Endothelial cell of umbilical vein (primary cell): Measurements from ENCODE around the gene DUT. TPM values are rescaled to one million over a fixed set of nuclear protein-coding genes. Genes with fewer than 3 reads are reported as not detected.

Experiments used
- BruUV-seq: library from RNA; stranded (reverse); fragments of 400-500 nt; replicated peaks from 2 replicates; lab custom pipeline; 2021; lab: Mats Ljungman, UMichigan
- CTCF ChIA-PET: fragments of 300-600, 350-600 bp; sonication (Branson Sonifier 250); formaldehyde crosslinking; loops from one replicate; lab custom pipeline; 2021; ENCODE audit warnings: antibody characterized with exemption, inconsistent platforms; lab: Charles Lee
- POLR2A ChIA-PET: fragments of 300-600, 350-600 bp; sonication (Branson Sonifier 250); formaldehyde crosslinking; loops from one replicate; lab custom pipeline; 2021; ENCODE audit warnings: antibody characterized with exemption, inconsistent platforms; lab: Charles Lee
- DNase-seq: peaks from one replicate; pipeline ENCODE4 v3.0.0-alpha.2; 2011; ENCODE audit warnings: low read depth, low spot score
- FAIRE-seq: peaks from 2 replicates; lab custom pipeline; 2011; peaks lifted over from hg19 to GRCh38; lab: Jason Lieb, UNC
- H2AFZ ChIP-seq: 2 replicates; pipeline ENCODE4 v1.6.0; 2012; ENCODE audit warnings: low read depth, low read length, control low read depth, inconsistent platforms
- H3K27ac ChIP-seq: 2 replicates; pipeline ENCODE4 v1.5.1; 2011; ENCODE audit warnings: low read depth, mild to moderate bottlenecking, control low read depth, low read length, moderate library complexity; ENCODE audit not compliant: insufficient read depth
- H3K27me3 ChIP-seq, 2 experiments: 2 replicates each; pipeline versions ENCODE4 v1.6.0 to v1.6.1; 2011; ENCODE audit warnings: low read length in 2 of 2, mixed read lengths in 1 of 2; ENCODE audit not compliant: control insufficient read depth in 2 of 2, insufficient read depth in 2 of 2
- H3K36me3 ChIP-seq, 2 experiments: 2 replicates in 1 of 2; 3 replicates in 1 of 2; pipeline ENCODE4 v1.5.1; 2011; ENCODE audit warnings: low read length in 2 of 2, mild to moderate bottlenecking in 1 of 2, moderate library complexity in 1 of 2; ENCODE audit not compliant: control insufficient read depth in 2 of 2, insufficient read depth in 2 of 2; ENCODE audit errors: extremely low read depth in 1 of 2
- H3K4me1 ChIP-seq: 3 replicates; pipeline ENCODE4 v1.5.1; 2011; ENCODE audit warnings: mild to moderate bottlenecking, low read length; ENCODE audit not compliant: control insufficient read depth, insufficient read depth; ENCODE audit errors: extremely low read depth
- H3K4me2 ChIP-seq: 2 replicates; pipeline ENCODE4 v1.6.1; 2011; ENCODE audit warnings: low read length, control low read depth, mixed read lengths; ENCODE audit not compliant: insufficient read depth
- H3K4me3 ChIP-seq, 3 experiments: fragments of 200-600 bp in 1 of 3; sonication (generic), shearing (Covaris generic) in 1 of 3; replicated peaks in 1 of 3; 2 replicates each; pipeline ENCODE4 v1.5.1; 2011 to 2016; ENCODE audit warnings: control low read depth in 3 of 3, low read length in 3 of 3, mild to moderate bottlenecking in 2 of 3, inconsistent platforms in 1 of 3, low read depth in 1 of 3, moderate library complexity in 1 of 3; ENCODE audit not compliant: insufficient read depth in 1 of 3
- H3K79me2 ChIP-seq: 2 replicates; pipeline ENCODE4 v1.6.0; 2012; ENCODE audit warnings: low read length, inconsistent platforms; ENCODE audit not compliant: control insufficient read depth, insufficient read depth
- H3K9ac ChIP-seq: replicated peaks from 2 replicates; pipeline ENCODE3; 2011; ENCODE audit warnings: low read length, control low read depth; ENCODE audit not compliant: insufficient read depth; ENCODE audit errors: extremely low read depth
- H3K9me1 ChIP-seq: replicated peaks from 3 replicates; pipeline ENCODE4 v1.6.0; 2011; ENCODE audit warnings: mild to moderate bottlenecking, low read length; ENCODE audit not compliant: control insufficient read depth, insufficient read depth; ENCODE audit errors: extremely low read depth
- H3K9me3 ChIP-seq: replicated peaks from 2 replicates; pipeline ENCODE4 v1.5.1; 2012; ENCODE audit warnings: low read length, inconsistent platforms; ENCODE audit not compliant: control insufficient read depth, insufficient read depth
- H4K20me1 ChIP-seq: replicated peaks from 2 replicates; pipeline ENCODE3; 2011; ENCODE audit warnings: mild to moderate bottlenecking, low read length; ENCODE audit not compliant: control insufficient read depth, insufficient read depth; ENCODE audit errors: extremely low read depth
- EZH2 ChIP-seq: IDR thresholded peaks from 2 replicates; pipeline ENCODE4 v1.6.1; 2012; ENCODE audit warnings: borderline replicate concordance, low read depth, mild to moderate bottlenecking, moderate library complexity, low read length, inconsistent platforms; ENCODE audit not compliant: severe bottlenecking
- FOS ChIP-seq: IDR thresholded peaks from 2 replicates; pipeline ENCODE4 v1.6.1; 2011; ENCODE audit warnings: mild to moderate bottlenecking, low read length, moderate library complexity, borderline replicate concordance; ENCODE audit not compliant: insufficient read depth
- GATA2 ChIP-seq: IDR thresholded peaks from 2 replicates; pipeline ENCODE4 v1.7.0; 2011; ENCODE audit warnings: low read depth, mild to moderate bottlenecking, moderate library complexity, mixed read lengths, low read length; ENCODE audit not compliant: insufficient read length, insufficient read depth
- JUN ChIP-seq: IDR thresholded peaks from 2 replicates; pipeline ENCODE4 v1.6.1; 2011; ENCODE audit warnings: borderline replicate concordance, low read depth; ENCODE audit not compliant: insufficient read length, insufficient read depth
- MYC ChIP-seq: IDR thresholded peaks from one replicate; pipeline ENCODE4 v1.6.1; 2011; ENCODE audit warnings: mild to moderate bottlenecking, low read depth, low read length
- POLR2A ChIP-seq: IDR thresholded peaks from 2 replicates; pipeline ENCODE4 v1.6.1; 2012; ENCODE audit warnings: low read depth, mild to moderate bottlenecking, control low read depth, low read length
- POLR2AphosphoS5 ChIP-seq: IDR thresholded peaks from 2 replicates; pipeline ENCODE4 v1.6.1; 2012; ENCODE audit warnings: low read depth, mild to moderate bottlenecking, control low read depth, low read length, moderate library complexity; ENCODE audit not compliant: insufficient read depth
- dilution Hi-C: fragments of 300-500 bp; cut with MboI; formaldehyde crosslinking; loops from one replicate; pipeline ENCODE4 v1.15.0; 2019; ENCODE audit warnings: low sequenced_read_pairs; ENCODE audit not compliant: extremely low pct_ligation_motif_present
- intact Hi-C: fragments of 100-400 bp; cut with micrococcal nuclease; formaldehyde crosslinking; loops from one replicate; pipeline ENCODE4 v1.10.0; 2022
- polyA plus RNA-seq, 4 experiments: library from polyadenylated mRNA; depleted of rRNA in 3 of 4; stranded (reverse) in 3 of 4; unstranded in 1 of 4; fragments of >200 nt; gene quantifications; 2 replicates each; pipeline versions ENCODE4 v1.2.1 to v1.2.3, GENCODE V29; 2011 to 2012; ENCODE audit warnings: missing spikeins in 1 of 4
- total RNA-seq: library from RNA; stranded (reverse); gene quantifications from 2 replicates; pipeline ENCODE4 v1.2.3, GENCODE V29; 2021
- TF ChIP-seq, protein P1 (sequence below): IDR thresholded peaks from 2 replicates; pipeline ENCODE4 v1.6.1; 2011; ENCODE audit not compliant: insufficient read depth, insufficient read length
- TF ChIP-seq, protein P2 (sequence below), 2 donors: IDR thresholded peaks; 1 replicate in 1 of 2; 2 replicates in 1 of 2; pipeline ENCODE4 v1.5.1; 2011; ENCODE audit warnings: low read length in 2 of 2, mild to moderate bottlenecking in 2 of 2, moderate library complexity in 2 of 2, control low read depth in 1 of 2, inconsistent platforms in 1 of 2, low read depth in 1 of 2; ENCODE audit not compliant: insufficient read depth in 1 of 2; ENCODE audit errors: extremely low read depth in 1 of 2

The DUT gene
- total and polyA plus RNA-seq, 2 donors (not counting 3 experiments of a cell fraction or from before 2014, with no cell fraction given) = 59.9 to 135 TPM

DNA sequence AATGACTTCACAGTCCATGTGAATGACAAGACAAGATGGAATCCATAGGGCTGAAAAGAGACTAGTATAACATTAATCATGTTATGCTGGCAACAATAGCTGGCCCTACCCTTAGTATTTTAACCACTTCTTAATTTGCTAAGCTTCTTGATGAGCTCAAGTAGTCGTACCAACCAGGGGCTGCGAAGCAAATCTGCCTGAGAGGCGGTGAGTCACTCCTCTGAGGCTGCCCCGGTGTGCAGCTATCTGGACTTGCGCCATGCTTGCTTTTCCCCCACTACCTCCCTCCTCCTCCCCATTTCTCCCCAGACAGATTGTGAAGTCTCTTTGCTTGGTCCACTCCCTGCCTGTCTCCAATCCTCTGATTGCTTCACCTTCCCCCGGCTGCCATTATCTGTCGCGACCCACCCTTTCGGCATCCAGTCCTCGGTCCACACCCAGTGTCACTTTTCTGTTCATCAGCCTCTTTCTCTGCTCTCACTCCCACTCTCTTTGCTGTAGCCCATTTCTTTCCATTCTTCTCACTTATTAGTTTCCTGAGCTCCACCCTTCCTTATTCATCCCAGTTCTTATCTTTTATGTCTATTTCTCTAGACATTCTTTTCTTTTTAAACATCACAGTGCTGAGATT lies 42.7 kb downstream of the DUT start:
- H3K36me3 ChIP-seq = no peaks in the 10 kb centered on the region
- peaks cover 10% of the 10 kb centered on the region for H3K4me1 ChIP-seq
- H3K27me3 ChIP-seq = no peaks in the 10 kb centered on the region
- H3K9me1 ChIP-seq = no peaks in the 10 kb centered on the region
- peak overlapping the region; percentile 82 for H3K4me2 ChIP-seq
- DNase-seq = peak; percentile 84
- H3K4me3 ChIP-seq = peak overlapping the region in 2 of 3 experiments; percentile 22 to 40
- TF ChIP-seq EZH2 = no peak
- no peak for TF ChIP-seq POLR2A
- TF ChIP-seq, protein P1, sequence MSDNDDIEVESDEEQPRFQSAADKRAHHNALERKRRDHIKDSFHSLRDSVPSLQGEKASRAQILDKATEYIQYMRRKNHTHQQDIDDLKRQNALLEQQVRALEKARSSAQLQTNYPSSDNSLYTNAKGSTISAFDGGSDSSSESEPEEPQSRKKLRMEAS = no peak
- TF ChIP-seq POLR2AphosphoS5 = no peak
- TF ChIP-seq MYC = no peak
- no peak for TF ChIP-seq GATA2
- TF ChIP-seq JUN = peak; percentile 36
- TF ChIP-seq FOS = peak; percentile 64
- TF ChIP-seq, protein P2, sequence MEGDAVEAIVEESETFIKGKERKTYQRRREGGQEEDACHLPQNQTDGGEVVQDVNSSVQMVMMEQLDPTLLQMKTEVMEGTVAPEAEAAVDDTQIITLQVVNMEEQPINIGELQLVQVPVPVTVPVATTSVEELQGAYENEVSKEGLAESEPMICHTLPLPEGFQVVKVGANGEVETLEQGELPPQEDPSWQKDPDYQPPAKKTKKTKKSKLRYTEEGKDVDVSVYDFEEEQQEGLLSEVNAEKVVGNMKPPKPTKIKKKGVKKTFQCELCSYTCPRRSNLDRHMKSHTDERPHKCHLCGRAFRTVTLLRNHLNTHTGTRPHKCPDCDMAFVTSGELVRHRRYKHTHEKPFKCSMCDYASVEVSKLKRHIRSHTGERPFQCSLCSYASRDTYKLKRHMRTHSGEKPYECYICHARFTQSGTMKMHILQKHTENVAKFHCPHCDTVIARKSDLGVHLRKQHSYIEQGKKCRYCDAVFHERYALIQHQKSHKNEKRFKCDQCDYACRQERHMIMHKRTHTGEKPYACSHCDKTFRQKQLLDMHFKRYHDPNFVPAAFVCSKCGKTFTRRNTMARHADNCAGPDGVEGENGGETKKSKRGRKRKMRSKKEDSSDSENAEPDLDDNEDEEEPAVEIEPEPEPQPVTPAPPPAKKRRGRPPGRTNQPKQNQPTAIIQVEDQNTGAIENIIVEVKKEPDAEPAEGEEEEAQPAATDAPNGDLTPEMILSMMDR (IDR thresholded peaks at IDR 0.05; ENCODE audit: extremely low read depth in 1 of 2, insufficient read depth in 1 of 2, low read depth in 1 of 2, low read length in 2 of 2) = no peak
- peak; percentile 92 for FAIRE-seq
- no peak overlapping the region for H3K27ac ChIP-seq
- H4K20me1 ChIP-seq = no peaks in the 10 kb centered on the region
- dilution Hi-C loops (no loop called here), intact Hi-C loops (loop anchor here (2.0 kb wide), 1 partner anchor 19 kb away; no protein-coding TSS in a partner anchor)
- CTCF ChIA-PET = interaction anchor here (0.8 to 2.6 kb wide), 10 partner anchors 9 to 427 kb away, joined by 3 to 14 read pairs (median 4); no protein-coding TSS in a partner anchor
- BruUV-seq = no TSS peak
- no peak overlapping the region for H3K9ac ChIP-seq
- H3K9me3 ChIP-seq = no peaks in the 10 kb centered on the region
- no peaks in the 10 kb centered on the region for H3K79me2 ChIP-seq
- POLR2A ChIA-PET = no interaction called here
- peak overlapping the region; percentile 98 for H2AFZ ChIP-seq
